OCI-LY1 (cell line): ENCODE results near the gene ZNF518A.

Source experiments
- EZH2 ChIP-seq: fragments of 200-600 bp; sonication (generic), shearing (Covaris generic); IDR thresholded peaks from 2 replicates; pipeline ENCODE4 v1.8.0; 2017; ENCODE audit warnings: borderline replicate concordance, mixed run types, mild to moderate bottlenecking, antibody characterized with exemption, low read length, moderate library complexity, mixed read lengths
- TF ChIP-seq, protein P1 (sequence below): fragments of 200-600 bp; sonication (generic), shearing (Covaris generic); IDR thresholded peaks from 2 replicates; pipeline ENCODE4 v1.5.1; 2017; ENCODE audit warnings: mild to moderate bottlenecking, antibody characterized with exemption, low read length, moderate library complexity, mixed read lengths

DNA sequence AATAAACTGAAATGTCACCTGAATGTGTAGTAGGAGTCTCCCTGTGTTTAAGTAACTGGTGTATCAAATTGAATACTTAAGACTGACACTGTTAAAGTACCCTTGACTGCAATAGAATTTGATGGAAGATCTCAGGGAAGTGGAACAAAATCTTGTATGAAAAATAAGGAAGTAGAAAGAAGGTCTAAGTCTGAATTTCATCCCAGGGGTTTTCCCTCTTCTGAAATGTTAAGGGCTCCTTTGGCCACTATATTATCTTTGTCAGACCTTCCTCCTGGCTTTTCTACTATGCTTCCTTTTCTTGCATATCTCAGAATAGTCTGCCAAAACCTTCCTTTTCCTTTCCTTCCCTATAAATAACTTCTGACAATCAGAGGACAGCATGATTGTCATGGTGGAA is 81.7 kb downstream of the ZNF518A start:
- TF ChIP-seq, protein P1, sequence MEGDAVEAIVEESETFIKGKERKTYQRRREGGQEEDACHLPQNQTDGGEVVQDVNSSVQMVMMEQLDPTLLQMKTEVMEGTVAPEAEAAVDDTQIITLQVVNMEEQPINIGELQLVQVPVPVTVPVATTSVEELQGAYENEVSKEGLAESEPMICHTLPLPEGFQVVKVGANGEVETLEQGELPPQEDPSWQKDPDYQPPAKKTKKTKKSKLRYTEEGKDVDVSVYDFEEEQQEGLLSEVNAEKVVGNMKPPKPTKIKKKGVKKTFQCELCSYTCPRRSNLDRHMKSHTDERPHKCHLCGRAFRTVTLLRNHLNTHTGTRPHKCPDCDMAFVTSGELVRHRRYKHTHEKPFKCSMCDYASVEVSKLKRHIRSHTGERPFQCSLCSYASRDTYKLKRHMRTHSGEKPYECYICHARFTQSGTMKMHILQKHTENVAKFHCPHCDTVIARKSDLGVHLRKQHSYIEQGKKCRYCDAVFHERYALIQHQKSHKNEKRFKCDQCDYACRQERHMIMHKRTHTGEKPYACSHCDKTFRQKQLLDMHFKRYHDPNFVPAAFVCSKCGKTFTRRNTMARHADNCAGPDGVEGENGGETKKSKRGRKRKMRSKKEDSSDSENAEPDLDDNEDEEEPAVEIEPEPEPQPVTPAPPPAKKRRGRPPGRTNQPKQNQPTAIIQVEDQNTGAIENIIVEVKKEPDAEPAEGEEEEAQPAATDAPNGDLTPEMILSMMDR = no peak
- no peak for TF ChIP-seq EZH2
